HEK293 (cell line): Measurements from ENCODE around the gene YEATS4.

ENCODE experiments used
- CTCF ChIA-PET: fragments of 350-600 bp; formaldehyde crosslinking; extraction: SDS; loops from one replicate; lab custom pipeline; 2021; ENCODE audit warnings: antibody characterized with exemption; lab: Yijun Ruan, JAX
- POLR2A ChIA-PET: fragments of 300-600 bp; formaldehyde crosslinking; extraction: SDS; loops from one replicate; lab custom pipeline; 2020; ENCODE audit warnings: antibody characterized with exemption, inconsistent platforms; lab: Yijun Ruan, JAX
- H3K27ac ChIP-seq: fragments of 200-500 bp; sonication (Bioruptor generic); 2 replicates; pipeline ENCODE4 v1.5.1; 2014; ENCODE audit warnings: low read depth, low read length, control low read depth, inconsistent platforms; ENCODE audit errors: extremely low read depth
- H3K36me3 ChIP-seq, 2 experiments: fragments of 200-500 bp in 1 of 2; sonication (Bioruptor generic) in 1 of 2; 1 replicate in 1 of 2; 2 replicates in 1 of 2; pipeline ENCODE4 v1.5.1; 2014 to 2017; ENCODE audit warnings: inconsistent platforms in 2 of 2, low read length in 2 of 2; ENCODE audit not compliant: control insufficient read depth in 2 of 2, insufficient read depth in 1 of 2
- H3K4me1 ChIP-seq: fragments of 200-500 bp; sonication (Bioruptor generic); 2 replicates; pipeline ENCODE4 v1.5.1; 2014; ENCODE audit warnings: mild to moderate bottlenecking, low read length, inconsistent platforms; ENCODE audit not compliant: control insufficient read depth, insufficient read depth
- H3K4me3 ChIP-seq: 2 replicates; pipeline ENCODE4 v1.5.1; 2011; ENCODE audit warnings: low read depth, mild to moderate bottlenecking, control low read depth, low read length, moderate library complexity
- H3K9me3 ChIP-seq: fragments of 200-500 bp; sonication (Bioruptor generic); 2 replicates; pipeline ENCODE4 v1.5.1; 2014; ENCODE audit warnings: low read depth, low read length, inconsistent platforms; ENCODE audit not compliant: control insufficient read depth, insufficient read depth
- OVOL3 ChIP-seq: fragments of 450-650 bp; formaldehyde crosslinking; IDR thresholded peaks from 2 replicates; pipeline ENCODE4 v1.5.1; 2016; ENCODE audit warnings: missing biosample characterization, missing genetic modification characterization
- SP2 ChIP-seq: fragments of 450-650 bp; formaldehyde crosslinking; IDR thresholded peaks from 2 replicates; pipeline ENCODE4 v1.5.1; 2016; ENCODE audit warnings: missing biosample characterization, missing genetic modification characterization
- TRIM28 ChIP-seq: IDR thresholded peaks from 2 replicates; pipeline ENCODE4 v1.6.1; 2011; ENCODE audit warnings: low read length, control low read depth, borderline replicate concordance
- ZBTB7A ChIP-seq: fragments of 450-650 bp; formaldehyde crosslinking; IDR thresholded peaks from 2 replicates; pipeline ENCODE4 v1.5.1; 2016; ENCODE audit warnings: low read depth, missing biosample characterization, missing genetic modification characterization
- ZFP69B ChIP-seq: fragments of 450-650 bp; formaldehyde crosslinking; IDR thresholded peaks from 2 replicates; pipeline ENCODE4 v1.5.1; 2016; ENCODE audit warnings: missing biosample characterization, missing genetic modification characterization
- ZNF121 ChIP-seq: fragments of 450-650 bp; formaldehyde crosslinking; IDR thresholded peaks from 2 replicates; pipeline ENCODE4 v1.5.1; 2016; ENCODE audit warnings: missing biosample characterization, missing genetic modification characterization
- ZNF214 ChIP-seq: fragments of 450-650 bp; formaldehyde crosslinking; IDR thresholded peaks from 2 replicates; pipeline ENCODE4 v1.5.1; 2017; ENCODE audit warnings: missing biosample characterization, mild to moderate bottlenecking, missing genetic modification characterization, borderline replicate concordance
- ZNF239 ChIP-seq: fragments of 450-650 bp; formaldehyde crosslinking; IDR thresholded peaks from 2 replicates; pipeline ENCODE4 v1.5.1; 2016; ENCODE audit warnings: missing biosample characterization, missing genetic modification characterization
- ZNF302 ChIP-seq: fragments of 450-650 bp; formaldehyde crosslinking; IDR thresholded peaks from 2 replicates; pipeline ENCODE4 v1.5.1; 2016; ENCODE audit warnings: missing biosample characterization, missing genetic modification characterization, low read depth
- ZNF335 ChIP-seq: fragments of 450-650 bp; formaldehyde crosslinking; conservative IDR thresholded peaks from 2 replicates; pipeline ENCODE4 v1.5.1; 2016; ENCODE audit warnings: missing biosample characterization, missing genetic modification characterization
- ZNF48 ChIP-seq: fragments of 450-650 bp; formaldehyde crosslinking; IDR thresholded peaks from 2 replicates; pipeline ENCODE4 v1.5.1; 2016; ENCODE audit warnings: missing biosample characterization, missing genetic modification characterization
- ZNF571 ChIP-seq: fragments of 450-650 bp; formaldehyde crosslinking; IDR thresholded peaks from 2 replicates; pipeline ENCODE4 v1.5.0; 2017; ENCODE audit warnings: missing biosample characterization, missing genetic modification characterization
- ZNF623 ChIP-seq: fragments of 450-650 bp; formaldehyde crosslinking; IDR thresholded peaks from 2 replicates; pipeline ENCODE4 v1.5.1; 2016; ENCODE audit warnings: missing biosample characterization, missing genetic modification characterization
- ZNF629 ChIP-seq: fragments of 450-650 bp; formaldehyde crosslinking; IDR thresholded peaks from 2 replicates; pipeline ENCODE4 v1.5.1; 2017; ENCODE audit warnings: missing biosample characterization, missing genetic modification characterization
- ZNF658 ChIP-seq: fragments of 450-650 bp; formaldehyde crosslinking; IDR thresholded peaks from 2 replicates; pipeline ENCODE4; 2016; ENCODE audit warnings: missing biosample characterization, missing genetic modification characterization
- ZNF76 ChIP-seq: fragments of 450-650 bp; formaldehyde crosslinking; IDR thresholded peaks from 2 replicates; pipeline ENCODE4; 2016; ENCODE audit warnings: low read depth, missing biosample characterization, missing genetic modification characterization, borderline replicate concordance
- TF ChIP-seq, protein P1 (sequence below): fragments of 450-650 bp; formaldehyde crosslinking; conservative IDR thresholded peaks from 2 replicates; pipeline ENCODE4 v1.5.1; 2016; ENCODE audit warnings: low read depth, missing biosample characterization, missing genetic modification characterization
- TF ChIP-seq, protein P2 (sequence below): fragments of 450-650 bp; formaldehyde crosslinking; IDR thresholded peaks from 2 replicates; pipeline ENCODE4 v1.5.1; 2016; ENCODE audit warnings: missing biosample characterization, missing genetic modification characterization
- TF ChIP-seq, protein P3 (sequence below): fragments of 450-650 bp; formaldehyde crosslinking; IDR thresholded peaks from 2 replicates; pipeline ENCODE4 v1.5.0; 2017; ENCODE audit warnings: missing biosample characterization, missing genetic modification characterization, borderline replicate concordance
- TF ChIP-seq, protein P4 (sequence below): fragments of 450-650 bp; formaldehyde crosslinking; IDR thresholded peaks from 2 replicates; pipeline ENCODE4 v1.5.1; 2017; ENCODE audit warnings: missing biosample characterization, missing genetic modification characterization
- TF ChIP-seq, protein P5 (sequence below): fragments of 450-650 bp; formaldehyde crosslinking; IDR thresholded peaks from 2 replicates; pipeline ENCODE4 v1.5.1; 2016; ENCODE audit warnings: missing biosample characterization, missing genetic modification characterization

The YEATS4 gene

DNA sequence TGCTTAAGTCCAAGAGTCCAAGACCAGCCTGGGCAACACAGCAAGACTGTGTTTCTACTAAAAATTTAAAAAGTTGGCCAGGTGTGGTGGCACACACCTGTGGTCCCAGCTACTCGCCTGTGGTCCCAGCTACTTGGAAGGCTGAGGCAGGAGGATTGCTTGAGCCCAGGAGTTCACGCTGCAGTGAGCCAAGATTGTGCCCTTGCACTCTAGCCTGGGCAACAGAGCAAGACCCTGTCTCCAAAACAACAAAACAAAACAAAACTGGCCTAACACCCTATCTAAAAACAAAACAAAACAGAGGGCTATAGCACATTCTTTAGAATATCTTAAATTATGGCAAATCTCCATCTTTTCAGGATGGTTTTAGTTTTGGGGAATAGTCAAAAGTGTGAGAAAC, 14.5 kb upstream of the YEATS4 start:
- Histone ChIP-seq H3K4me1 (no peaks in the 10 kb centered on the region), H3K4me3 (no peak overlapping the region), H3K9me3 (no peaks in the 10 kb centered on the region), H3K36me3 (no peaks in the 10 kb centered on the region), H3K27ac (no peak overlapping the region)
- ChIA-PET CTCF (interaction anchor here (0.6 kb wide), 1 partner anchor 1294 kb away, joined by 4 read pairs; no protein-coding TSS in a partner anchor), POLR2A (no interaction called here)
- TF ChIP-seq ZNF121 (tag by site-specific recombination) (peak; percentile 62; the same call in 1 of the 2 replicates), ZNF48 (tag by site-specific recombination) (no peak)

DNA sequence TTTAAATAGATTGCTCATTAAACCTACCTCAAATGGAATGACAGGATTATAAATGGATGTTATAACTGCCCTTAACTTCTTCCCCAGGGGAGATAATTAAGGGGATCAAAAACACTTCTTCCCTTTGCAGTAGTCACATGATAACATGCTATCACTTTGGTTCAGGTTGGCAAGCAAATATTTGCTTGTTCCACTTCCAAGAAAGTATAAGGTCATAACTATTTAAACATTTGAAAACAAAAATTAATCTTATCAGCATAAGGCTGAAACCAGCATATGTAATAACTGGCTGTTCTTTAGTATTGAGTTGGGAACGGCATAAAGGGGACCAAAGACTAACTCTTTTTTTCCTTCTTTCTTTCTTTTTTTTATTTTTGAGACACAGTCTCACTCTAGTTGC, 13.8 kb upstream of the YEATS4 start:
- H3K9me3 ChIP-seq = no peaks in the 10 kb centered on the region
- no peaks in the 10 kb centered on the region for H3K4me1 ChIP-seq

More for the DNA sequence above, 13.8 kb upstream of the YEATS4 start:
- Histone ChIP-seq H3K4me3 (no peak overlapping the region), H3K27ac (no peak overlapping the region), H3K36me3 (no peaks in the 10 kb centered on the region)
- POLR2A ChIA-PET = no interaction called here
- TF ChIP-seq ZNF658 (no peak), OVOL3 (tag by site-specific recombination) (no peak), ZFP69B (no peak), ZNF629 (tag by site-specific recombination) (no peak), ZNF302 (tag by site-specific recombination) (no peak), ZNF571 (tag by site-specific recombination) (no peak), TRIM28 (no peak), ZBTB7A (tag by site-specific recombination) (no peak), ZNF335 (tag by site-specific recombination) (no peak), ZNF623 (tag by site-specific recombination) (no peak), ZNF239 (tag by site-specific recombination) (no peak), ZNF214 (no peak), SP2 (tag by site-specific recombination) (no peak), ZNF76 (tag by site-specific recombination) (no peak)
- TF ChIP-seq, protein P1, sequence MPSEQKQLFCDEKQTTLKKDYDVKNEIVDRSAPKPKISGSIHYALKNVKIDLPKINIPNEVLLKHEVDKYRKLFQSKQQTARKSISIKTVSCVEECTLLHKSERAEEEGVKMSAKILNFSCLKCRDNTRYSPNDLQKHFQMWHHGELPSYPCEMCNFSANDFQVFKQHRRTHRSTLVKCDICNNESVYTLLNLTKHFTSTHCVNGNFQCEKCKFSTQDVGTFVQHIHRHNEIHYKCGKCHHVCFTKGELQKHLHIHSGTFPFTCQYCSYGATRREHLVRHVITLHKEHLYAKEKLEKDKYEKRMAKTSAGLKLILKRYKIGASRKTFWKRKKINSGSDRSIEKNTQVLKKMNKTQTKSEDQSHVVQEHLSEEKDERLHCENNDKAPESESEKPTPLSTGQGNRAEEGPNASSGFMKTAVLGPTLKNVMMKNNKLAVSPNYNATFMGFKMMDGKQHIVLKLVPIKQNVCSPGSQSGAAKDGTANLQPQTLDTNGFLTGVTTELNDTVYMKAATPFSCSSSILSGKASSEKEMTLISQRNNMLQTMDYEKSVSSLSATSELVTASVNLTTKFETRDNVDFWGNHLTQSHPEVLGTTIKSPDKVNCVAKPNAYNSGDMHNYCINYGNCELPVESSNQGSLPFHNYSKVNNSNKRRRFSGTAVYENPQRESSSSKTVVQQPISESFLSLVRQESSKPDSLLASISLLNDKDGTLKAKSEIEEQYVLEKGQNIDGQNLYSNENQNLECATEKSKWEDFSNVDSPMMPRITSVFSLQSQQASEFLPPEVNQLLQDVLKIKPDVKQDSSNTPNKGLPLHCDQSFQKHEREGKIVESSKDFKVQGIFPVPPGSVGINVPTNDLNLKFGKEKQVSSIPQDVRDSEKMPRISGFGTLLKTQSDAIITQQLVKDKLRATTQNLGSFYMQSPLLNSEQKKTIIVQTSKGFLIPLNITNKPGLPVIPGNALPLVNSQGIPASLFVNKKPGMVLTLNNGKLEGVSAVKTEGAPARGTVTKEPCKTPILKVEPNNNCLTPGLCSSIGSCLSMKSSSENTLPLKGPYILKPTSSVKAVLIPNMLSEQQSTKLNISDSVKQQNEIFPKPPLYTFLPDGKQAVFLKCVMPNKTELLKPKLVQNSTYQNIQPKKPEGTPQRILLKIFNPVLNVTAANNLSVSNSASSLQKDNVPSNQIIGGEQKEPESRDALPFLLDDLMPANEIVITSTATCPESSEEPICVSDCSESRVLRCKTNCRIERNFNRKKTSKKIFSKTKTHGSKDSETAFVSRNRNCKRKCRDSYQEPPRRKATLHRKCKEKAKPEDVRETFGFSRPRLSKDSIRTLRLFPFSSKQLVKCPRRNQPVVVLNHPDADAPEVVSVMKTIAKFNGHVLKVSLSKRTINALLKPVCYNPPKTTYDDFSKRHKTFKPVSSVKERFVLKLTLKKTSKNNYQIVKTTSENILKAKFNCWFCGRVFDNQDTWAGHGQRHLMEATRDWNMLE = no peak
- TF ChIP-seq, protein P2, sequence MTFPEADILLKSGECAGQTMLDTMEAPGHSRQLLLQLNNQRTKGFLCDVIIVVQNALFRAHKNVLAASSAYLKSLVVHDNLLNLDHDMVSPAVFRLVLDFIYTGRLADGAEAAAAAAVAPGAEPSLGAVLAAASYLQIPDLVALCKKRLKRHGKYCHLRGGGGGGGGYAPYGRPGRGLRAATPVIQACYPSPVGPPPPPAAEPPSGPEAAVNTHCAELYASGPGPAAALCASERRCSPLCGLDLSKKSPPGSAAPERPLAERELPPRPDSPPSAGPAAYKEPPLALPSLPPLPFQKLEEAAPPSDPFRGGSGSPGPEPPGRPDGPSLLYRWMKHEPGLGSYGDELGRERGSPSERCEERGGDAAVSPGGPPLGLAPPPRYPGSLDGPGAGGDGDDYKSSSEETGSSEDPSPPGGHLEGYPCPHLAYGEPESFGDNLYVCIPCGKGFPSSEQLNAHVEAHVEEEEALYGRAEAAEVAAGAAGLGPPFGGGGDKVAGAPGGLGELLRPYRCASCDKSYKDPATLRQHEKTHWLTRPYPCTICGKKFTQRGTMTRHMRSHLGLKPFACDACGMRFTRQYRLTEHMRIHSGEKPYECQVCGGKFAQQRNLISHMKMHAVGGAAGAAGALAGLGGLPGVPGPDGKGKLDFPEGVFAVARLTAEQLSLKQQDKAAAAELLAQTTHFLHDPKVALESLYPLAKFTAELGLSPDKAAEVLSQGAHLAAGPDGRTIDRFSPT (tag by site-specific recombination) = no peak
- TF ChIP-seq, protein P3, sequence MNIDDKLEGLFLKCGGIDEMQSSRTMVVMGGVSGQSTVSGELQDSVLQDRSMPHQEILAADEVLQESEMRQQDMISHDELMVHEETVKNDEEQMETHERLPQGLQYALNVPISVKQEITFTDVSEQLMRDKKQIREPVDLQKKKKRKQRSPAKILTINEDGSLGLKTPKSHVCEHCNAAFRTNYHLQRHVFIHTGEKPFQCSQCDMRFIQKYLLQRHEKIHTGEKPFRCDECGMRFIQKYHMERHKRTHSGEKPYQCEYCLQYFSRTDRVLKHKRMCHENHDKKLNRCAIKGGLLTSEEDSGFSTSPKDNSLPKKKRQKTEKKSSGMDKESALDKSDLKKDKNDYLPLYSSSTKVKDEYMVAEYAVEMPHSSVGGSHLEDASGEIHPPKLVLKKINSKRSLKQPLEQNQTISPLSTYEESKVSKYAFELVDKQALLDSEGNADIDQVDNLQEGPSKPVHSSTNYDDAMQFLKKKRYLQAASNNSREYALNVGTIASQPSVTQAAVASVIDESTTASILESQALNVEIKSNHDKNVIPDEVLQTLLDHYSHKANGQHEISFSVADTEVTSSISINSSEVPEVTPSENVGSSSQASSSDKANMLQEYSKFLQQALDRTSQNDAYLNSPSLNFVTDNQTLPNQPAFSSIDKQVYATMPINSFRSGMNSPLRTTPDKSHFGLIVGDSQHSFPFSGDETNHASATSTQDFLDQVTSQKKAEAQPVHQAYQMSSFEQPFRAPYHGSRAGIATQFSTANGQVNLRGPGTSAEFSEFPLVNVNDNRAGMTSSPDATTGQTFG (tag by site-specific recombination) = no peak
- TF ChIP-seq, protein P4, sequence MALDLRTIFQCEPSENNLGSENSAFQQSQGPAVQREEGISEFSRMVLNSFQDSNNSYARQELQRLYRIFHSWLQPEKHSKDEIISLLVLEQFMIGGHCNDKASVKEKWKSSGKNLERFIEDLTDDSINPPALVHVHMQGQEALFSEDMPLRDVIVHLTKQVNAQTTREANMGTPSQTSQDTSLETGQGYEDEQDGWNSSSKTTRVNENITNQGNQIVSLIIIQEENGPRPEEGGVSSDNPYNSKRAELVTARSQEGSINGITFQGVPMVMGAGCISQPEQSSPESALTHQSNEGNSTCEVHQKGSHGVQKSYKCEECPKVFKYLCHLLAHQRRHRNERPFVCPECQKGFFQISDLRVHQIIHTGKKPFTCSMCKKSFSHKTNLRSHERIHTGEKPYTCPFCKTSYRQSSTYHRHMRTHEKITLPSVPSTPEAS (tag by site-specific recombination) = no peak
- TF ChIP-seq, protein P5, sequence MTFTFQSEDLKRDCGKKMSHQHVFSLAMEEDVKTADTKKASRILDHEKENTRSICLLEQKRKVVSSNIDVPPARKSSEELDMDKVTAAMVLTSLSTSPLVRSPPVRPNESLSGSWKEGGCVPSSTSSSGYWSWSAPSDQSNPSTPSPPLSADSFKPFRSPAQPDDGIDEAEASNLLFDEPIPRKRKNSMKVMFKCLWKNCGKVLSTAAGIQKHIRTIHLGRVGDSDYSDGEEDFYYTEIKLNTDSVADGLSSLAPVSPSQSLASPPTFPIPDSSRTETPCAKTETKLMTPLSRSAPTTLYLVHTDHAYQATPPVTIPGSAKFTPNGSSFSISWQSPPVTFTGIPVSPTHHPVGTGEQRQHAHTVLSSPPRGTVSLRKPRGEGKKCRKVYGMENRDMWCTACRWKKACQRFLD (tag by site-specific recombination) = no peak
- CTCF ChIA-PET = no interaction called here
